Suprapubic skin (tissue), 4 donors: ENCODE data around the gene CLCN2. TPM values are rescaled to one million over a fixed set of nuclear protein-coding genes. Genes with fewer than 3 reads are reported as not detected.

Experiments
- DNase-seq, 2 donors: peaks; one replicate each; pipeline ENCODE4 v3.0.0-alpha.2; 2019; ENCODE audit warnings: low spot score in 2 of 2
- H3K27ac ChIP-seq: fragments of 200-600 bp; sonication (generic); one replicate; pipeline ENCODE4 v1.5.1; 2019
- H3K27me3 ChIP-seq: fragments of 200-600 bp; sonication (generic); one replicate; pipeline ENCODE4 v1.5.1; 2019
- H3K36me3 ChIP-seq: fragments of 200-600 bp; sonication (generic); one replicate; pipeline ENCODE4 v1.5.1; 2019
- H3K4me1 ChIP-seq: fragments of 200-600 bp; sonication (generic); one replicate; pipeline ENCODE4 v1.5.1; 2019
- H3K4me3 ChIP-seq: fragments of 200-600 bp; sonication (generic); one replicate; pipeline ENCODE4 v1.5.1; 2019; ENCODE audit warnings: mild to moderate bottlenecking
- H3K9me3 ChIP-seq: fragments of 200-600 bp; sonication (generic); one replicate; pipeline ENCODE4 v1.5.1; 2019
- CTCF ChIP-seq, 2 donors: fragments of 200-600 bp in 1 of 2; fragments of 450-650 bp in 1 of 2; sonication (generic) in 1 of 2; IDR thresholded peaks; one replicate each; pipeline ENCODE4 v1.5.1; 2016 to 2019; ENCODE audit warnings: antibody characterized with exemption in 2 of 2, mild to moderate bottlenecking in 1 of 2, moderate library complexity in 1 of 2
- EP300 ChIP-seq: sonication (generic); formaldehyde crosslinking; IDR thresholded peaks from one replicate; pipeline ENCODE4 v1.6.1; 2017; ENCODE audit warnings: antibody characterized with exemption
- POLR2A ChIP-seq, 2 donors: fragments of 450-650 bp; IDR thresholded peaks; one replicate each; pipeline ENCODE4 v1.6.1; 2017; ENCODE audit warnings: antibody characterized with exemption in 2 of 2, mild to moderate bottlenecking in 2 of 2, moderate library complexity in 2 of 2
- POLR2AphosphoS5 ChIP-seq, 3 donors: sonication (generic); formaldehyde crosslinking; IDR thresholded peaks; one replicate each; pipeline ENCODE4 v1.6.1; 2017; ENCODE audit warnings: antibody characterized with exemption in 3 of 3
- WGBS: methylation state at CpG from one replicate; pipeline ENCODE4 v1.1.5; 2018; 5-methylcytosine and 5-hydroxymethylcytosine counted together
- total RNA-seq, 4 donors: library from RNA; depleted of rRNA; stranded (reverse); fragments of >200 nt; gene quantifications; one replicate each; pipeline ENCODE4 v1.1.0, GENCODE V29; 2016

Gene CLCN2
- total RNA-seq, 4 donors from 2014 or later: 2.1 to 7.9 (median 3.5) TPM

- no peaks in the 10 kb centered on the region for H3K27me3 ChIP-seq
- H3K36me3 ChIP-seq: peaks cover 25% of the 10 kb centered on the region
- peak overlapping the region; percentile 99 for H3K27ac ChIP-seq
- H3K4me1 ChIP-seq: peaks cover 69% of the 10 kb centered on the region
- WGBS: 79% methylated on average over 7 of the region's 7 CpGs
- TF ChIP-seq CTCF (IDR thresholded peaks at IDR 0.05) (no peak), POLR2AphosphoS5 (IDR thresholded peaks at IDR 0.05) (no peak), EP300 (no peak), POLR2A (IDR thresholded peaks at IDR 0.05) (no peak)
- H3K4me3 ChIP-seq: peak overlapping the region; percentile 78
- DNase-seq: no peak
- no peaks in the 10 kb centered on the region for H3K9me3 ChIP-seq
These were observed 44.6 kb downstream of the CLCN2 start for GRCh38 chr3:184316792-184317191.

DNA sequence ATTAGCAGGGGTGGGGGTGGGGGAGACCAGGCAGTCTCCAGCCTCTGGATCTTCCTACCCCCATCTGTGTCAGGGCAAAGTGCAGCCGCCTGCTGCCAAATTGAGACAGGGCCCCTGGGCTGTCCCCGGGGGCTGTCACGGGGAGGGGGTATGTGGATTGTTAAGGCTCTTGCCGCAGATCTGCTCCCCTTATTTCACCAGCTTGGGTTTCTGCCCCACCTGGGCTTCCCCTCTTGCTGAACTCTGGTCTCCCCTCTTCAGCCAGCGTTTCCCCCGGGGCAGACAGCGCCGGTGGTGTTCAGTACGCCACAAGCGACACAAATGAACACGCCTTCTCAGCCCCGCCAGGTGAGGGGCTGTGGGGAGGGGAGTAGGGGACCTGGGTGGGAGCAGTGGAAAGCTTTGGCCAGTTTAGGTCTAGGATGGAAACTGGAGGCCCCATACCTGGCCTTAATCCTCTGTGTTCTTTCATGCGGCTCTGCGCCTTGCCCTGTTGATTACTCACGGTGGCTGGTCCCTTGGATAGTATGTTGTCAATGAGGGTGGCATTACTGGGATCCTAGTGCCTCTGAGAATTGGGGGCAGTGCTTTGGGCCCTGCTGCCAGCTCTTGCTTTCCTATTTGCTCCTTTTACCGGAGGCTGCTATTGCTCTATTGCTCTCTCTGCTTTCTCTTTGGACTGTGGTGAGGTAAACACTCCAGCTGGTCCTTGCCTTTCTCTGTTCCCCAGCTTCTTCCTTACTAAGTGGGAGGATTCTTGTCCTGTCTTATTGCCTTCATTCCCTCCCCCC, 45.3 kb downstream of the CLCN2 start:
- Histone ChIP-seq H3K27me3 (no peaks in the 10 kb centered on the region), H3K36me3 (peaks cover 17% of the 10 kb centered on the region), H3K9me3 (no peaks in the 10 kb centered on the region), H3K27ac (peak overlapping the region; percentile 99), H3K4me1 (peaks cover 62% of the 10 kb centered on the region), H3K4me3 (peak overlapping the region; percentile 78)
- TF ChIP-seq CTCF (IDR thresholded peaks at IDR 0.05) (no peak), POLR2AphosphoS5 (IDR thresholded peaks at IDR 0.05) (no peak), EP300 (no peak), POLR2A (IDR thresholded peaks at IDR 0.05) (no peak)
- DNase-seq: peak in 1 of 2 donors; percentile 70
- 14% methylated on average over 15 of the region's 16 CpGs for WGBS

DNA sequence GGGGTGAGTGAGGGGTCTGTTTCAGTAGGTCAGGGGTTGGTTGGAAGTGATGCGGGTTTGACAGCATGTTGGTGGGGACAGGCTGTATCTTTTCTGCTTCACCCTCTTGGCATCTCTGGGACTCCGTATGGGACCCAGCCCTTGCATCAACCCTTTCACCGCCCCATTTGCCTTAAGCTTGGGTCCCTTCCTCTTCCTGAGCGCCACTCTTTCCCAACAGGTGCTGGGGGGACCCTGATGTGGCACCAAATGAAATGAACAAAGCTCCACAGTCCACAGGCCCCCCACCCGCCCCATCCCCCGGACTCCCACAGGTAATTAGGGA, 45.9 kb downstream of the CLCN2 start:
- H3K36me3 ChIP-seq: peaks cover 12% of the 10 kb centered on the region
- H3K27me3 ChIP-seq: no peaks in the 10 kb centered on the region
- H3K4me1 ChIP-seq: peaks cover 56% of the 10 kb centered on the region
- peak overlapping the region; percentile 78 for H3K4me3 ChIP-seq
- 10% methylated on average over 6 of the region's 6 CpGs for WGBS
- no peaks in the 10 kb centered on the region for H3K9me3 ChIP-seq
- DNase-seq: no peak
- H3K27ac ChIP-seq: peak overlapping the region; percentile 99
- TF ChIP-seq EP300 (no peak), CTCF (IDR thresholded peaks at IDR 0.05) (no peak), POLR2A (IDR thresholded peaks at IDR 0.05) (no peak), POLR2AphosphoS5 (IDR thresholded peaks at IDR 0.05) (no peak)

- no peaks in the 10 kb centered on the region for H3K27me3 ChIP-seq
- WGBS: no CpG with 5 or more reads among the region's 89 CpGs
- peaks cover 52% of the 10 kb centered on the region for H3K4me1 ChIP-seq
- H3K27ac ChIP-seq: peak overlapping the region; percentile 99
- no peaks in the 10 kb centered on the region for H3K9me3 ChIP-seq
- H3K4me3 ChIP-seq: peak overlapping the region; percentile 78
- peak in 1 of 2 donors; percentile 76 for TF ChIP-seq POLR2A (IDR thresholded peaks at IDR 0.05)
- no peak for TF ChIP-seq CTCF (IDR thresholded peaks at IDR 0.05)
- peak; percentile 26 to 36 (median 31) for TF ChIP-seq POLR2AphosphoS5 (IDR thresholded peaks at IDR 0.05)
- peaks cover 10% of the 10 kb centered on the region for H3K36me3 ChIP-seq
- peak; percentile 90 to 91 for DNase-seq
These were observed 46.5 kb downstream of the CLCN2 start for GRCh38 chr3:184314700-184315542.

DNA sequence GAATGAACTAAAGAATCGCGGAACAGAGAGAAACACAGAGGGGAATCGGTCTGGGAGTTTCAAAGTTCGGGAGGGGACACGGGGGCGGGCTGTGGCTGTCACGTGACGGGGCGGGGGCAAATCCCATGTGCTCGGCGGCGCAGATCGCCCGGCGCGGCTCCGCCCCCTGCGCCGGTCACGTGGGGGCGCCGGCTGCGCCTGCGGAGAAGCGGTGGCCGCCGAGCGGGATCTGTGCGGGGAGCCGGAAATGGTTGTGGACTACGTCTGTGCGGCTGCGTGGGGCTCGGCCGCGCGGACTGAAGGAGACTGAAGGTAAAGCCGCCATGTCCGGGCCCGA, 47.1 kb downstream of the CLCN2 start, which contains the start of gene EIF4G1:
Gene EIF4G1, plus strand, starts transcription at position 244 of the 337 bp plus-strand sequence. CDS start 1,191 bp downstream, outside the sequence.
- peak; percentile 96 to 98 for DNase-seq
- TF ChIP-seq POLR2AphosphoS5 (IDR thresholded peaks at IDR 0.05) (peak in 1 of 3 donors; percentile 64), POLR2A (IDR thresholded peaks at IDR 0.05) (no peak)
- Histone ChIP-seq H3K4me3 (peak within 1 kb of the TSS; percentile 78), H3K27me3 (no peaks in the 10 kb centered on the region), H3K27ac (peak within 1 kb of the TSS; percentile 99), H3K9me3 (no peaks in the 10 kb centered on the region), H3K4me1 (peaks cover 46% of the 10 kb centered on the region), H3K36me3 (peaks cover 13% of the 10 kb centered on the region)
- 1% methylated on average over 25 of the region's 40 CpGs for WGBS
